Urinary bladder (tissue), 4 donors: Measurements from ENCODE around the gene SORCS1. TPM values are rescaled to one million over a fixed set of nuclear protein-coding genes. Genes with fewer than 3 reads are reported as not detected.

Experiments used
- DNase-seq: peaks from one replicate; pipeline ENCODE4 v3.0.0-alpha.2; 2015; ENCODE audit errors: extremely low spot score
- H3K27ac ChIP-seq: one replicate; pipeline ENCODE4 v1.5.1; 2013; ENCODE audit warnings: low read depth, mild to moderate bottlenecking, moderate library complexity
- H3K36me3 ChIP-seq: one replicate; pipeline ENCODE4 v1.6.1; 2013; ENCODE audit warnings: mild to moderate bottlenecking, moderate library complexity; ENCODE audit not compliant: insufficient read depth
- H3K4me1 ChIP-seq: one replicate; pipeline ENCODE4 v1.6.1; 2013; ENCODE audit warnings: mild to moderate bottlenecking, moderate library complexity; ENCODE audit not compliant: insufficient read depth
- H3K4me3 ChIP-seq: one replicate; pipeline ENCODE4 v1.5.1; 2013; ENCODE audit warnings: low read depth, low read length
- WGBS: extraction: QIAGEN DNeasy Blood & Tissue Kit; methylation state at CpG from one replicate; pipeline ENCODE4 v1.1.7; 2013; 5-methylcytosine and 5-hydroxymethylcytosine counted together
- polyA plus RNA-seq: library from polyadenylated mRNA; stranded (reverse); fragments of 200-250 nt; gene quantifications from one replicate; pipeline ENCODE4 v1.2.3, GENCODE V29; 2013
- total RNA-seq: library from RNA; depleted of rRNA; stranded (reverse); fragments of >200 nt; gene quantifications from one replicate; pipeline ENCODE4 v1.2.3, GENCODE V29; 2014
- donor health status: healthy with polysubstance abuse.
- donor health status: healthy.

Gene SORCS1
- total and polyA plus RNA-seq, 2 donors, result 9.3 to 14.8 TPM

- Histone ChIP-seq H3K4me1 (no peaks in the 10 kb centered on the region), H3K36me3 (no peaks in the 10 kb centered on the region), H3K27ac (no peak overlapping the region), H3K4me3 (no peak overlapping the region)
- 97% methylated on average over 3 of the region's 3 CpGs for WGBS
- no peak for DNase-seq
These were observed 508.9 kb downstream of the SORCS1 start for GRCh38 chr10:106655636-106656035.

- DNase-seq, result no peak
- H3K27ac ChIP-seq, result no peak overlapping the region
- H3K36me3 ChIP-seq, result no peaks in the 10 kb centered on the region
- H3K4me1 ChIP-seq, result no peaks in the 10 kb centered on the region
- H3K4me3 ChIP-seq, result no peak overlapping the region
These were observed 509.3 kb downstream of the SORCS1 start for GRCh38 chr10:106655165-106655564.

GRCh38 chr10:106652279-106652678 is 512.2 kb downstream of the SORCS1 start:
- Histone ChIP-seq H3K4me3 (no peak overlapping the region), H3K27ac (no peak overlapping the region), H3K4me1 (no peaks in the 10 kb centered on the region), H3K36me3 (no peaks in the 10 kb centered on the region)
- WGBS, result 92% methylated on average over 9 of the region's 9 CpGs
- no peak for DNase-seq

GRCh38 chr10:106648534-106649481 is 515.7 kb downstream of the SORCS1 start:
- Histone ChIP-seq H3K36me3 (no peaks in the 10 kb centered on the region), H3K4me3 (no peak overlapping the region), H3K4me1 (no peaks in the 10 kb centered on the region), H3K27ac (no peak overlapping the region)
- no peak for DNase-seq
- 88% methylated on average over 14 of the region's 14 CpGs for WGBS

- no peak overlapping the region for H3K27ac ChIP-seq
- H3K4me1 ChIP-seq, result no peaks in the 10 kb centered on the region
- H3K4me3 ChIP-seq, result no peak overlapping the region
- no peaks in the 10 kb centered on the region for H3K36me3 ChIP-seq
- WGBS, result 43% methylated on average over 1 of the region's 1 CpG
- DNase-seq, result no peak
These were observed 521.0 kb downstream of the SORCS1 start for GRCh38 chr10:106643473-106643872.

GRCh38 chr10:106637873-106638272 is 526.6 kb downstream of the SORCS1 start:
- DNase-seq, result no peak
- no peaks in the 10 kb centered on the region for H3K4me1 ChIP-seq
- no peak overlapping the region for H3K27ac ChIP-seq
- H3K4me3 ChIP-seq, result no peak overlapping the region
- H3K36me3 ChIP-seq, result no peaks in the 10 kb centered on the region

GRCh38 chr10:106636766-106637491 is 527.6 kb downstream of the SORCS1 start:
- DNase-seq, result no peak
- no peak overlapping the region for H3K4me3 ChIP-seq
- no peak overlapping the region for H3K27ac ChIP-seq
- H3K36me3 ChIP-seq, result no peaks in the 10 kb centered on the region
- no peaks in the 10 kb centered on the region for H3K4me1 ChIP-seq
- 86% methylated on average over 4 of the region's 4 CpGs for WGBS

GRCh38 chr10:106635947-106636346 is 528.6 kb downstream of the SORCS1 start:
- Histone ChIP-seq H3K27ac (no peak overlapping the region), H3K4me1 (no peaks in the 10 kb centered on the region), H3K36me3 (no peaks in the 10 kb centered on the region), H3K4me3 (no peak overlapping the region)
- WGBS, result 86% methylated on average over 6 of the region's 6 CpGs
- DNase-seq, result no peak

GRCh38 chr10:106631016-106631702 is 533.3 kb downstream of the SORCS1 start:
- no peaks in the 10 kb centered on the region for H3K4me1 ChIP-seq
- no peak for DNase-seq
- 75% methylated on average over 3 of the region's 3 CpGs for WGBS
- H3K36me3 ChIP-seq, result no peaks in the 10 kb centered on the region
- H3K4me3 ChIP-seq, result no peak overlapping the region
- no peak overlapping the region for H3K27ac ChIP-seq

GRCh38 chr10:106626371-106626770 is 538.1 kb downstream of the SORCS1 start:
- WGBS, result 92% methylated on average over 2 of the region's 2 CpGs

DNA sequence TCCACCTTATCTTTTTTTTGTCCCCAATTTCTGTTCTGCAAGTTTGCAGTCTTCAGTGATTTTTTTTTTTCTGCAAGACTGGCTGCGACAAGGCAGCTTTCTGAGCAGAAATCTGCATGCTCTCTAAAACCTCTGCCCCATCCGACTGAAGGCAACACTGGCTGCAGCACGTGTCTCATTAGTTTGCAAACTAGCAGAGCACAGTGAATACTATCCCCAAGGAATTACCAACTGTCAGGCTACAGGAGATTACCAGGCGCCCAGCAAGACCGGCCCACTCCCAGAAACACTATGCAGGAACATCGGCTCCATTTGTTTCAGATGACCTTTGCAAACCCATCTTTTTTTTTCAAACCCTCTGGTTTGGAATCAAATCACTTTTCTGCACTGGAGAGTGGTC is 538.8 kb downstream of the SORCS1 start:
- H3K4me1 ChIP-seq, result no peaks in the 10 kb centered on the region
- no peak overlapping the region for H3K4me3 ChIP-seq
- WGBS, result 68% methylated on average over 6 of the region's 6 CpGs
- no peak overlapping the region for H3K27ac ChIP-seq
- DNase-seq, result no peak
- H3K36me3 ChIP-seq, result no peaks in the 10 kb centered on the region

More at GRCh38 chr10:106626371-106626770, 538.1 kb downstream of the SORCS1 start:
- no peaks in the 10 kb centered on the region for H3K4me1 ChIP-seq
- DNase-seq, result no peak
- no peak overlapping the region for H3K27ac ChIP-seq
- H3K36me3 ChIP-seq, result no peaks in the 10 kb centered on the region
- no peak overlapping the region for H3K4me3 ChIP-seq

DNA sequence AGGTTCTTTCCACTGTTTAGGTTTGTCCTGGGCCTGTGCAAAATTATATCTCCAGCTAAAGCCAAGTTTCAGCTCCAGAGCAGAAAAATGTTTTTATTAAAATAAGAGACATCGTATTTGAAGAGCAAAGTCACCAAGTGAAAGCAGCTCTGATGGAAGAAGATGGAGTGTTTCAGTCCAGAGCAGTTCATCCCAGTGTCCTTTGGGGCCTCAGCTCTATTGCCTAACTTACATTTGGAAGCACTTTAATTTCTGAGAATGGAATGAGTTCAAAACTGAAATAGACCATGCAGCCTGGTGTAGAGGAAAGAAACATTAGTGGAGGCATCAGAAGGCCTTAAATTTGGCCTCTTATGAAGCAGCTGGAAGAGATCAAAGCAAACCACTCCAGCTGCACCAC is 545.2 kb downstream of the SORCS1 start:
- 75% methylated on average over 1 of the region's 1 CpG for WGBS
- Histone ChIP-seq H3K36me3 (no peaks in the 10 kb centered on the region), H3K4me3 (no peak overlapping the region), H3K4me1 (no peaks in the 10 kb centered on the region), H3K27ac (no peak overlapping the region)
- DNase-seq, result no peak

- H3K4me3 ChIP-seq, result no peak overlapping the region
- DNase-seq, result no peak
- no peaks in the 10 kb centered on the region for H3K36me3 ChIP-seq
- 54% methylated on average over 5 of the region's 5 CpGs for WGBS
- H3K4me1 ChIP-seq, result no peaks in the 10 kb centered on the region
- H3K27ac ChIP-seq, result no peak overlapping the region
These were observed 545.9 kb downstream of the SORCS1 start for GRCh38 chr10:106618646-106619045.
